ENCODE results near the gene ENPP3. TPM values are rescaled to one million over a fixed set of nuclear protein-coding genes. Genes with fewer than 3 reads are reported as not detected.

ENPP3 gene
- total and polyA plus RNA-seq, 2 of the 13 experiments (the other 11 are each of a cell fraction or from before 2014, with no cell fraction given) = 40.0 to 75.4 TPM

DNA sequence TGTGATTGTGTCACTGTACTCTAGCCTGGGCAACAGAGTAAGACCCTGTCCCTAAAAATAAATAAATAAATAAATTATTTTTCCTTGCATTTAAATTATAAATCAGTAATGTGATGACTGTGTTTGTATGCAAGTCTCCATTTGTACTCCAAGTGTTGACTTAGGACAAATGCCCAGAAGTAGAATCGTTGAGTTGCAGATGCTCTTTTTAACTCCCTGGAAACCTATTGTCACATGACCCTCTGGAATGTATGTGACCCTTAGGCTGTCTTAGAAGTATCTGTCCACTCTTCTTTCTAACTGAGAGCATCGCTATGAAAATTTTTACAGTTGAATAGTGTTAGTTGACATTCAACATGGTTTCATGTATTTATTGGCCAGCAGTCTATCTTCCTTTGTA lies 45.3 kb downstream of the ENPP3 start (continued):
- TF ChIP-seq ZNF318 (CRISPR knock-in tag; IDR thresholded peaks at IDR 0.05) (no peak), RFXAP (CRISPR knock-in tag; IDR thresholded peaks at IDR 0.05; ENCODE audit: borderline replicate concordance) (no peak)
- TF ChIP-seq, protein P1, sequence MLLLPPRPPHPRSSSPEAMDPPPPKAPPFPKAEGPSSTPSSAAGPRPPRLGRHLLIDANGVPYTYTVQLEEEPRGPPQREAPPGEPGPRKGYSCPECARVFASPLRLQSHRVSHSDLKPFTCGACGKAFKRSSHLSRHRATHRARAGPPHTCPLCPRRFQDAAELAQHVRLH (CRISPR knock-in tag; IDR thresholded peaks at IDR 0.05; ENCODE audit: borderline replicate concordance, low read depth) = no peak

DNA sequence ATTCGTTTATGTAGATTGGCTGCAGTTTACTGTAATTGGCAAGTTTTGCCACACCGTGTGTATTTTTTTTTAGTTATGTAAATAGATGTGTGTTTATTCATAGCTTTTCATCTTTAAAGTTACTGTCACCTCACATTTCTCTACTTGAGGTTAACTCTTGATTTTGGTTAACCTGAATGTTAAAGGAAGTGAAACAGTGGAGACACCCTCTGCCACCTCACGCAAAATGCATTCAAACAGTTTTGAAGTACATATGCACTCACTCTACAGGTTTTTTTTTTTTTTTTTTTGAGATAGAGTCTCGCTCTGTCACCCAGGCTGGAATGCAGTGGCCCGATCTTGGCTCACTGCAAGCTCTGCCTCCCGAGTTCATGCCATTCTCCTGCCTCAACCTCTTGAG lies 46.4 kb downstream of the ENPP3 start:
- no peak for ATAC-seq
- H3K36me3 ChIP-seq (replicated peaks in 1 of 2; ENCODE audit: control insufficient read depth in 1 of 2, insufficient read depth in 2 of 2, low read length in 2 of 2) = peaks cover 20 to 78% of the 10 kb centered on the region in 2 experiments
- CTCF ChIA-PET (ENCODE audit: low intra/inter-chr PET ratio, low total read pairs) = no interaction called here
- BruUV-seq (replicated peaks) = no TSS peak
- FAIRE-seq = no peak
- H3K79me2 ChIP-seq (ENCODE audit: insufficient read depth, low read length) = no peaks in the 10 kb centered on the region
- no peaks in the 10 kb centered on the region for H3K4me1 ChIP-seq (ENCODE audit: insufficient read depth, low read length)
- TF ChIP-seq TFAP4 (IDR thresholded peaks at IDR 0.05; ENCODE audit: borderline replicate concordance, low read depth) (no peak), SMAD1 (CRISPR knock-in tag; IDR thresholded peaks at IDR 0.05; ENCODE audit: borderline replicate concordance, low read depth) (no peak), RFX5 (IDR thresholded peaks at IDR 0.05; ENCODE audit: low read depth, low read length) (no peak), ZNF800 (CRISPR knock-in tag; IDR thresholded peaks at IDR 0.05) (no peak)
- no peak for DNase-seq (ENCODE audit: low spot score)
- H3K9me3 ChIP-seq (ENCODE audit: low read length) = no peaks in the 10 kb centered on the region
- intact Hi-C loops (cut with micrococcal nuclease; ENCODE audit: unreplicated experiment) (no loop called here), in situ Hi-C loops (cut with HindIII; ENCODE audit: extremely low pct_ligation_motif_present, low pct_unique_long_range_greater_than_20kb) (loop anchor here (25.0 kb wide), 1 partner anchor 529 kb away; no protein-coding TSS in a partner anchor)
- H3K27ac ChIP-seq (ENCODE audit: extremely low read length, insufficient read depth, low read length) = no peak overlapping the region
- H3K4me3 ChIP-seq (replicated peaks in 1 of 3; ENCODE audit: insufficient read depth in 1 of 3, low read depth in 2 of 3, low read length in 3 of 3) = no peak overlapping the region
- H2AFZ ChIP-seq (ENCODE audit: low read length) = no peak overlapping the region
- H4K20me1 ChIP-seq (ENCODE audit: insufficient read depth, low read length) = no peaks in the 10 kb centered on the region
- no peak overlapping the region for H3K4me2 ChIP-seq (ENCODE audit: low read depth, low read length)
- H3K9ac ChIP-seq (ENCODE audit: insufficient read depth, low read depth, low read length) = no peak overlapping the region
- POLR2A ChIA-PET = no interaction called here
- WGBS (ENCODE audit: low lambda C conversion rate) = 96% methylated on average over 6 of the region's 6 CpGs
- no peaks in the 10 kb centered on the region for H3K27me3 ChIP-seq (ENCODE audit: control insufficient read depth in 1 of 2, insufficient read depth in 2 of 2, low read length in 2 of 2)
